Tibial nerve (tissue), 4 donors: ENCODE data around the gene ICA1. TPM values are rescaled to one million over a fixed set of nuclear protein-coding genes. Genes with fewer than 3 reads are reported as not detected.
"Not testable (repeated sequence)": the region's sequence is repeated elsewhere in the genome, so short reads cannot be mapped to it uniquely, and the experiment has no call there.

Experiments
- DNase-seq, 2 donors: peaks; one replicate each; pipeline ENCODE4 v3.0.0-alpha.2; 2019; ENCODE audit warnings: low spot score in 2 of 2
- H3K27ac ChIP-seq, 4 donors: fragments of 200-600 bp; sonication (generic) in 3 of 4; one replicate each; pipeline ENCODE4 v1.5.1; 2017 to 2019; ENCODE audit warnings: mild to moderate bottlenecking in 1 of 4
- H3K27me3 ChIP-seq, 2 donors: fragments of 200-600 bp; sonication (generic) in 1 of 2; one replicate each; pipeline versions ENCODE4 v1.5.1 to v1.6.0; 2017 to 2019
- H3K36me3 ChIP-seq, 3 donors: fragments of 200-600 bp; sonication (generic); one replicate each; pipeline ENCODE4 v1.5.1; 2018 to 2019
- H3K4me1 ChIP-seq, 4 donors: fragments of 200-600 bp; sonication (generic) in 3 of 4; one replicate each; pipeline ENCODE4 v1.5.1; 2017 to 2019
- H3K4me3 ChIP-seq, 4 donors: fragments of 200-600 bp; sonication (generic) in 3 of 4; one replicate each; pipeline ENCODE4 v1.5.1; 2017 to 2019; ENCODE audit warnings: mild to moderate bottlenecking in 1 of 4, moderate library complexity in 1 of 4
- H3K9me3 ChIP-seq, 4 donors: fragments of 200-600 bp; sonication (generic) in 3 of 4; one replicate each; pipeline ENCODE4 v1.5.1; 2017 to 2019
- CTCF ChIP-seq, 5 experiments: fragments of 200-600 bp in 3 of 5; fragments of 450-650 bp in 2 of 5; sonication (generic) in 3 of 5; IDR thresholded peaks; one replicate each; pipeline ENCODE4 v1.5.1; 2016 to 2019; ENCODE audit warnings: antibody characterized with exemption in 5 of 5, mild to moderate bottlenecking in 3 of 5, moderate library complexity in 2 of 5
- EP300 ChIP-seq, 2 donors: sonication (generic); formaldehyde crosslinking; IDR thresholded peaks; one replicate each; pipeline ENCODE4 v1.6.1; 2017; ENCODE audit warnings: antibody characterized with exemption in 2 of 2, mild to moderate bottlenecking in 1 of 2
- POLR2A ChIP-seq, 2 donors: fragments of 450-650 bp; IDR thresholded peaks; one replicate each; pipeline ENCODE4 v1.6.1; 2017; ENCODE audit warnings: antibody characterized with exemption in 2 of 2, mild to moderate bottlenecking in 2 of 2, moderate library complexity in 2 of 2
- WGBS, 2 donors: methylation state at CpG; one replicate each; pipeline ENCODE4 v1.1.5; 2018; 5-methylcytosine and 5-hydroxymethylcytosine counted together
- total RNA-seq, 4 donors: library from RNA; depleted of rRNA; stranded (reverse); fragments of >200 nt; gene quantifications; one replicate each; pipeline ENCODE4 v1.1.0, GENCODE V29; 2016

Gene ICA1
- total RNA-seq, 4 donors from 2014 or later = 12.8 to 27.3 (median 20.5) TPM

- no peak overlapping the region for H3K4me3 ChIP-seq
- TF ChIP-seq CTCF (IDR thresholded peaks at IDR 0.05) (no peak), EP300 (IDR thresholded peaks at IDR 0.05) (no peak), POLR2A (IDR thresholded peaks at IDR 0.05) (no peak)
- WGBS, 2 donors = 90 to 100% methylated on average over 1 of the region's 1 CpG
- DNase-seq = no peak
- H3K27ac ChIP-seq = no peak overlapping the region
- H3K4me1 ChIP-seq = no peaks in the 10 kb centered on the region
- H3K9me3 ChIP-seq = no peaks in the 10 kb centered on the region
- no peaks in the 10 kb centered on the region for H3K36me3 ChIP-seq
- no peaks in the 10 kb centered on the region for H3K27me3 ChIP-seq
Measured at GRCh38 chr7:8250547-8250946, 11.4 kb downstream of the ICA1 start.

GRCh38 chr7:8249121-8249520 is 12.8 kb downstream of the ICA1 start:
- Histone ChIP-seq H3K4me3 (no peak overlapping the region), H3K9me3 (peaks cover 0 to 4% (median 0%) of the 10 kb centered on the region in 4 donors), H3K27ac (no peak overlapping the region), H3K27me3 (no peaks in the 10 kb centered on the region), H3K36me3 (no peaks in the 10 kb centered on the region), H3K4me1 (no peaks in the 10 kb centered on the region)
- no peak for DNase-seq
- 80 to 82% methylated on average over 4 of the region's 4 CpGs for WGBS, 2 donors
- no peak for TF ChIP-seq EP300 (IDR thresholded peaks at IDR 0.05)

GRCh38 chr7:8246020-8246419 is 15.9 kb downstream of the ICA1 start:
- Histone ChIP-seq H3K4me1 (no peaks in the 10 kb centered on the region), H3K36me3 (no peaks in the 10 kb centered on the region), H3K27ac (no peak overlapping the region), H3K9me3 (peaks cover 0 to 13% (median 2%) of the 10 kb centered on the region in 4 donors), H3K4me3 (no peak overlapping the region), H3K27me3 (no peaks in the 10 kb centered on the region)
- WGBS, 2 donors = 94 to 98% methylated on average over 2 of the region's 2 CpGs
- DNase-seq = no peak
- TF ChIP-seq CTCF (IDR thresholded peaks at IDR 0.05) = no peak
- no peak for TF ChIP-seq EP300 (IDR thresholded peaks at IDR 0.05)

GRCh38 chr7:8245032-8245431 is 16.9 kb downstream of the ICA1 start:
- H3K27me3 ChIP-seq, H3K4me1 ChIP-seq, H3K27ac ChIP-seq, H3K36me3 ChIP-seq, H3K4me3 ChIP-seq, DNase-seq: not testable (repeated sequence)
- H3K9me3 ChIP-seq = peaks cover 0 to 13% (median 2%) of the 10 kb centered on the region in 4 donors
- WGBS, 2 donors = 93 to 95% methylated on average over 5 of the region's 5 CpGs

- H3K4me3 ChIP-seq, H3K27me3 ChIP-seq, H3K36me3 ChIP-seq, H3K27ac ChIP-seq, H3K4me1 ChIP-seq, DNase-seq: not testable (repeated sequence)
- 88 to 90% methylated on average over 5 of the region's 5 CpGs for whole genome bisulfite sequencing, 2 donors
- H3K9me3 ChIP-seq = peaks cover 0 to 13% (median 2%) of the 10 kb centered on the region in 4 donors
Measured at GRCh38 chr7:8243059-8243458, 18.9 kb downstream of the ICA1 start.

- 76 to 77% methylated on average over 10 of the region's 10 CpGs for WGBS, 2 donors
- not testable (repeated sequence) for H3K4me1 ChIP-seq, H3K27me3 ChIP-seq, H3K4me3 ChIP-seq, DNase-seq, H3K36me3 ChIP-seq, H3K27ac ChIP-seq
- H3K9me3 ChIP-seq = peaks cover 0 to 13% (median 2%) of the 10 kb centered on the region in 4 donors
Measured at GRCh38 chr7:8239702-8240362, 22.1 kb downstream of the ICA1 start.

- WGBS, 2 donors = 61 to 69% methylated on average over 3 of the region's 3 CpGs
- Histone ChIP-seq H3K36me3 (no peaks in the 10 kb centered on the region), H3K4me3 (no peak overlapping the region), H3K27me3 (no peaks in the 10 kb centered on the region), H3K27ac (no peak overlapping the region), H3K4me1 (no peaks in the 10 kb centered on the region), H3K9me3 (no peaks in the 10 kb centered on the region)
- TF ChIP-seq CTCF (IDR thresholded peaks at IDR 0.05) = no peak
- no peak for TF ChIP-seq POLR2A (IDR thresholded peaks at IDR 0.05)
- TF ChIP-seq EP300 (IDR thresholded peaks at IDR 0.05) = no peak
- no peak for DNase-seq
Measured at GRCh38 chr7:8236780-8237407, 25.1 kb downstream of the ICA1 start.
